ENCODE results near the gene GNE.

GRCh38 chr9:36278243-36278642 is 20.0 kb upstream of the GNE start:
- TF ChIP-seq POLR2A (IDR thresholded peaks at IDR 0.05): no peak
- TF ChIP-seq, protein P1, sequence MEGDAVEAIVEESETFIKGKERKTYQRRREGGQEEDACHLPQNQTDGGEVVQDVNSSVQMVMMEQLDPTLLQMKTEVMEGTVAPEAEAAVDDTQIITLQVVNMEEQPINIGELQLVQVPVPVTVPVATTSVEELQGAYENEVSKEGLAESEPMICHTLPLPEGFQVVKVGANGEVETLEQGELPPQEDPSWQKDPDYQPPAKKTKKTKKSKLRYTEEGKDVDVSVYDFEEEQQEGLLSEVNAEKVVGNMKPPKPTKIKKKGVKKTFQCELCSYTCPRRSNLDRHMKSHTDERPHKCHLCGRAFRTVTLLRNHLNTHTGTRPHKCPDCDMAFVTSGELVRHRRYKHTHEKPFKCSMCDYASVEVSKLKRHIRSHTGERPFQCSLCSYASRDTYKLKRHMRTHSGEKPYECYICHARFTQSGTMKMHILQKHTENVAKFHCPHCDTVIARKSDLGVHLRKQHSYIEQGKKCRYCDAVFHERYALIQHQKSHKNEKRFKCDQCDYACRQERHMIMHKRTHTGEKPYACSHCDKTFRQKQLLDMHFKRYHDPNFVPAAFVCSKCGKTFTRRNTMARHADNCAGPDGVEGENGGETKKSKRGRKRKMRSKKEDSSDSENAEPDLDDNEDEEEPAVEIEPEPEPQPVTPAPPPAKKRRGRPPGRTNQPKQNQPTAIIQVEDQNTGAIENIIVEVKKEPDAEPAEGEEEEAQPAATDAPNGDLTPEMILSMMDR (IDR thresholded peaks at IDR 0.05): no peak
